Left forelimb (tissue), 1 donor: Measurements from ENCODE around the gene DTNB.

Experiments used
- DNase-seq: peaks from one replicate; pipeline ENCODE4 v3.0.0-alpha.2; 2018; ENCODE audit warnings: low spot score

DTNB gene

DNA sequence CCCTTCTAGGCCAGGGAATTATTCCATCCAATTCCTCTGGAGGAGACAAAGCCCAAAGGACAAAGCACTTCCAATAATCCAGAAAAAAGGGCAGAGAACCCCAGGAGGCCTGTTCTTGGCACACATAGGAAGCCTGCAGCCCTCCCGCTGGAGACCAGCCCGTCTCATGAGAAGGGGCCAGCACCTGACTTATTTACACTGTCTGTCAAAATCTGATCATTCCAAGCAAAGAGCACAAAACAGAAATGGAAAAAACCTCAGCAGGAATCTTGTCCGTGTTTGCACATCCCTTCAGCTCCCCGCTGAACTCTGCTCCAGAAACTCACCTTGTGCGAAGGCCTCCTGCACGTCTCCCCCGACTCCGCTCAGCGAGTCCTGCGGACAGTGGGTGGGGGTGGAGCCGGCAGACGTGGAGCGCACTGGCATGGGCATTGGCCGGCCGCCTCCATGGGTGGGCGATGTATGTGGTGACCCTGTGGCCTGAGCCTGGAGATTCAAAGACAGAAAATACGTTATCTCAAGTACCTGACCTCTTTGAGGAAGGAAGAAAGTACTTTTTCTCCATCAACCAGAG is 285.4 kb downstream of the DTNB start:
- peak; percentile 34 for DNase-seq

DNA sequence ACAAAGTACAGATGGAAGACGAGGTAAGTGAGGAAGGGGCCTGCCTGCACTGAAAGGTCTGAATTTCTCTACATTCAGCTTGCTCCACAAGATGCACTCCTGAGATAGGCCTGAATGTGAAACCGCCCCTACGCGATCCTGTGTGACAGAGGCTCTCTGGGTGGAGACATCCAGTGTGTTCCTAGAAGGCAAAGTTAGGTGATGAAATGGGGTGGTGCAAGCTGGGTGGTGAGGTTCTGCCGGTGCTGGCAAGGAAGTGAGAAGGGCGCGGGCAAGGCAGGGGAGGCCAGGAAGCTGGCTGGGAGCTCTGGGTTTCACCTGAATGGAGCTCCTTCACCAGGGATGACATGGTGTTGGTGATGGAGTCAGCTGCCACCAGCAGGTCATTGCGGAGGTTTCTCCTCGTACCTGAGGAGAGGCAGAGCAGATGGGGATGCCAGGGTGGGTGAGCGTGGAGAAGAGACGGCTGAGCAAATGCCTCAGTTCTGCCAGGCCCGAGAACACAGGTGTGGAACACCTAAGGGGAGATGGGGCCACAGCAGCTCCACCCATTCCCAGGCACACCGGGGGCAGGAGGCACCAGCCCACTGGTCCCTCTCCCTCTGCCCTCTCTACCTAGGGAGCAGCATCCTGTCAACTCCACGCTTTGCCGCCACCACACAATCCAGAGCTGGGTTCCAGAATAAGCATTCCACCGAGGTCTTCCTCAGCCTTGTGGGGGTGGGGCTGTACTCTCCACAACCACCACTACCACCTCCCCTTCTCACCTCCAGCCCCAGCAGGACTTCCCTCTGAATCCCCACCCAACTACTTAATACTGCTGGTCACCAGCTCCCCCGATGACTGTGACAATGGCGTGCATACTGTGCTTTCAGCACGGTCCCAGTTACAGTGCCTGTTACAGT is 286.2 kb downstream of the DTNB start:
- peak; percentile 36 for DNase-seq

GRCh38 chr2:25385910-25386309 is 287.5 kb downstream of the DTNB start:
- DNase-seq = no peak

DNA sequence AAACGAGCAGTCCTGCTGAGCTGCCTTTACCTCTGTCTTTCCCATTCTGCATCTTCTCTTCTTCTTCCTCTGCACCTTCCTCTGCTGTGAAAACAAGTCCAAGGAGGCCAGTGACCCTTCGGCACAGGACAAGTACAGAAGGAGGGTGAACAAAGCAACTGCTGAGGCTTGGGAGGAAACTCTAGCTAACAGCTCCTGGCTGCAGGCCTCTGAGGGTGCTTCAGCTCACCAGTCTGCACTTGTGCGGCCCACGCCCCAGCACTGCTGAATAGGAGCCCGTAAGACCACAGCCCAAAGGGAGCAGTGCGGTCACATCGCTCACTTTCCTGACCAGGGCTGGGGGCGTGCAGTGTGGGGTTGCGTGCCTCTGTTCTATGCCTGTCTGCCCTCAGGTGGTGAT is 289.6 kb downstream of the DTNB start:
- DNase-seq = peak; percentile 22

DNA sequence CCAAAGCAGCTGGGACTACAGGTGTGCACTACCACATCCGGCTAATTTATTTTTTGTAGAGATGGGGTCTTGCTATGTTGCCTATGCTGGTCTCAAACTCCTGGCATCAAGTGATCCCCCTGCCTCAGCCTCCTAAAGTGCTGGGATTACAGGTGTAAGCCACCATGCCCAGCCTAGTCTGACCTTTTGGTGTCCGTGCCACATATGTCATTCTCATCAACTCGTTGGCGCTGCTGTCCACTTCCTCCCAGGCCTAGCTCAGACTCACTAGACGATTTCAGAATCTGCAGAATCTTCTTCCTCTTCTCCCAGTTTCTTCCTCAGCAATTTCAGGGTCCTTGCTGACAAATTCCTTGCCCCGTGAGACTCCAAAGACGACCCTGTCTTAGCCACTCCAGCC is 291.9 kb downstream of the DTNB start:
- peak; percentile 30 for DNase-seq

DNA sequence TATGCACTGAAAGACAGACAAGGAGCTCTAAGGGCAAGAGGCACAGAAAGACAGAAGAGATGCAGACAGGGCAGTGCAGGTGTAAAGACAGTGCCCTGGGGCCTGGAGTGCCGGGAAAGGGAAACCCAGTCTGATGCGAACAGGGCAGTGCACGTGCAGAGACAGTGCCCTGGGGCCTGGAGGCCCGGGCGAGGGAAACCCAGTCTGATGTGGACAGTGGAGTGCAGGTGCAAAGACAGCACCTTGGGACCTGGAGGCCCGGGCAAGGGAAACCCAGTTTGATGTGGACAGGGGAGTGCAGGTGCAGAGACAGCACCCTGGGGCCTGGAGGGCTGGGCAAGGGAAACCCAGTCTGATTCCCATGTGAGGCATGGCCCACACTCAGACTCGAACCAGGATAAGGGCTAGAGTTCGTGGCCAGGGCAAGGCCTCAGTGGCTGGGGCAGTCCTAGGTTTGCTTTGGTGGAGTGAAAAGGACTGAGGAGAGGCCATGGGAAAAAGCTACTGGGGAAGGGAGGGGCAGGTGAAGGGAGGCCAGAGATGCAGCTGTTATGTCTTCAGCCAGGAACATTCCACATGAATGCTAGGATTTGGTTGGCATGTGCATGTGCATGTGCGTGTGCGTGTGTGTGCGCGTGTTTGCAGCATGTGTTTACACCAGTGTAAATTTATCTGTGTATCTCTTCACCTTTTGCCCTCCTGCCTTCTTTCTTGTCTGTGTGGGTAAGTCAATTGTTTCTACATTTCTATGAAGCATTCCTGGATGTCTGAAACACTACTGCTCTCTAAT is 292.6 kb downstream of the DTNB start:
- peak; percentile 61 for DNase-seq

GRCh38 chr2:25380023-25380422 is 293.4 kb downstream of the DTNB start:
- no peak for DNase-seq

DNA sequence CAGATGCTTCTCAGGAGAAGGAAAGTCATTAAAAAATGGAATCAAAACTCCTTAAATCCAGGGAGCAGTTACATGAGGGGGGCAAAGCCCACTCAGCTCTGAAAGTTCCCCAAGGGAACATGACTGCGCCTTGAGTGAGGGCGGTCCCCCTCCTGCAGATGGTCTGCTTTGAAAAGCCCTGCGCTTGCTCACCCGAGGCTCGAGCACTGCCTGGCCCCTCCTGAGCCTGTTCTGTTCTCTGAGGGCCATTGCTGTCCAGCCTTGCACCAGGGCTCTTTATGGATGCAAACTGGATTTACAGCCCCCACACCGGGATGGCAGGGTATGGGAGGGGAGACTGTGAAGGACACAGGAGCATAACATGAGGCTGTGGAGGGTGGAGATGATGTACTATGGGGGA is 293.8 kb downstream of the DTNB start:
- no peak for DNase-seq

GRCh38 chr2:25378731-25379490 is 294.5 kb downstream of the DTNB start:
- peak; percentile 57 for DNase-seq

DNA sequence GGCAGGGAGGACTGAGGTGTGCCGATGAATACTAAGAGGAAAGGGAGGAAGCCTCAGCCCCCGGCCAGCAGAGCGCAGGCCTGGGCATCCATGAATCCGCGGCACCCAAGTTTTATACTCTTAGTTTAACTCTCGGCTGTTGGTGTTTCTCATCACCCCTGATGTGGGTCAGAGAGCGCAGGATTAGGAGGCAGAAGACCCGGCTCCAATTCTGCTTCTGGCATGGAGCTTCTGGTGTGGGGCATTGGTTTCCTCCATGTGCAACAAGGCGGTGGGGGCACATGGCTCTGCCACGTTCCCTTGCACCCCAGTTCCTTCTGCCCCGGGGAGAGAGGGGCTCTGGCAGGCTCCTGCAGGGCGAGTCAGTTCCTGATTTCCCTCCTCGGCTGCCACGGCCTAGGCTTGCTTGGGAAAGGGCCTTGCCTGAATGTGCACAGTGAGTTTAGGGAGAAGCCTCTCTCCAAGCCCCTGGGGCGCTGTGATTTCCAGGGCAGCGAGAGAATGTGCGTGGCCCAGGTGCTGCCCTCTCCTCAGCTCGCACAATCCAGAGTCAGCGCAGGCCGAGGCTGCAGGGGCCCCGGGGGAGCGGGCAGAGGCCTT is 295.5 kb downstream of the DTNB start:
- DNase-seq = peak; percentile 51

DNA sequence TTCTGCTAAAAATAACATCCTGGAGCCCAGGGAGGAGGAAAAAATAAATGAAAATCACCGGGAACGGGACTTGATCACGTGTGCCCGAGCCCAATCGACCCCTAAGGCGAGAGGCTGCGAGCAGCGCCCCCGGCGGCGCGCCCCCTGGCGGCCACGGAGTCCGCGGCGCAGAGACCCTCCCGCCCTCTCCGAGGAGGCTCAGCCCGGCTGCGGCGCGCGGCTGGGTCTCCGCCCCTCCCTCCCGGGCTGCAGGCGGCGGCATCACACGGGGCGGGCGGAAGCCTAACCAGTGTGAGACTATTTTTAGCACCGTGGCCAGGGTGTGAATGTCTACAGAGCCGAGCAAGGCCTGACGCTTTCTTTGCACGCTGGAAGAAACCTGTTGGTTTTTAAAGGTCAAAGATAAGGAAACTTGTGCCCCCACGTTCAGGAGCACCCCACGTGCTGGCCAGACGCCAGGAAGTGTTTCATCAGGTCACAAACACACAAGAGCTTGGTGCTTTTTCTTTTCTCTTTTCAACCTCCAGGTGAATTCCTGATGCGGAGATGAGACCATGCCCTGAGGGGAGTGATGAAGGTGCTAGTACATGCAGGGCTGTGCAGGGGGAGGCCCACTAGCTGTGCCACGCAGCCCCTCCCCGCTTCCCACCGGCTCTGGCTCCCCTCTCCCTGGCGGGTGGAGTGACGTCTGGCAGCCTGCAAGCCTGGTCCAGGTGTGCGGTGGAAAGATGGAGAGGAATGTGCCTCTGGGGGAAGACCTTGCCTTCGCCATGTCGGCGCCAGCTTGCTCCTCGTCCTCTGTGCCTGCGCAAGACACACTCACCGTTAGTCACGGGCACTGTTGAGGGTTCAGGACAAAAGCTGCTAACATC is 296.4 kb downstream of the DTNB start:
- DNase-seq = peak; percentile 90

DNA sequence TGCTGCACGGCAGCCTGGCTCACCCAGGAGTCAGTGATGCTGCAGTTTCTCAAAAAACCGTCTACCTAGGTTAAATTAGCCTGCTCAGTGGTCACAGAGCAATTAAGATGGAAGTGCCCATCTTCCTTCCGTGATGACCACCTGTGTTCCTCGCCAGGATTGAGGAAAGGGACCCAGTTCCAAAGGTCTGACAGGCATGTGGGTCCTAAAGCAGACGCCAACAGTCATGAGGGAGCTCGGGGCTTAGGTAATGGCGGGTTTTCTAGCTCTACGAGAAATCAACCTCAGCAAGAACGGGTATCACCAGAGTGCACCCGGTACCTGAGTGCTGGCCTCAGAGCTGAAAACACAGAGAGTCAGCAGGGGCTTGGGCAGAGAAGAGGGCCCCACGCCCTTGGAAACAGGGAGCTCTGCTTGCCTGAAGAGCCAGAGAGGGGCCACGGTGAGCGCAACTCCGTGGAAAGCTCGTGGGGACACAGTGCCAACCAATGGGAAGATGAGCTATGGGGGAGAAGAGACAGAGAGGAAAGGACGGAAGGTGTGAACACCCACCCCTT is 297.3 kb downstream of the DTNB start:
- DNase-seq = no peak

GRCh38 chr2:25375371-25375988 is 297.9 kb downstream of the DTNB start:
- no peak for DNase-seq

- no peak for DNase-seq
Observed at GRCh38 chr2:25374827-25375226, 298.6 kb downstream of the DTNB start.

DNA sequence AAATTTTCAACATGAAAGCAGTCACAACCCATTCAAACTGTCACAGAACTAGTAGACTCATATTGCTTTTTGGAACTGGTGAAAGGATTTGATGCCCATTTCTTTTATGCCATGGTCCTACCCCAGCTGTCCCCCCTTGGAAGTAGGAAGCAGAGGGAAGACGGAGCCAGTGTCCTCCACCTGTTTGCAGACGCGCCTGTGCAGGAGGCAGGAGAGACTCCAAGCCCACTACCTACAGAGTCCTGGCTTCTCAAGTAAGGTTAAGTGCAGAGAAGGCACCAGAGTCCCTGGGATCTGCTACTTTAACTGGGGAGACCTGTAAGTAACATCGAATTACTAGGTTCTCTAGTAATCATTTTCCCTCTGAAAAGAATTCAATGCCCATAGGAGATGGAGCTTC is 299.0 kb downstream of the DTNB start:
- no peak for DNase-seq

DNA sequence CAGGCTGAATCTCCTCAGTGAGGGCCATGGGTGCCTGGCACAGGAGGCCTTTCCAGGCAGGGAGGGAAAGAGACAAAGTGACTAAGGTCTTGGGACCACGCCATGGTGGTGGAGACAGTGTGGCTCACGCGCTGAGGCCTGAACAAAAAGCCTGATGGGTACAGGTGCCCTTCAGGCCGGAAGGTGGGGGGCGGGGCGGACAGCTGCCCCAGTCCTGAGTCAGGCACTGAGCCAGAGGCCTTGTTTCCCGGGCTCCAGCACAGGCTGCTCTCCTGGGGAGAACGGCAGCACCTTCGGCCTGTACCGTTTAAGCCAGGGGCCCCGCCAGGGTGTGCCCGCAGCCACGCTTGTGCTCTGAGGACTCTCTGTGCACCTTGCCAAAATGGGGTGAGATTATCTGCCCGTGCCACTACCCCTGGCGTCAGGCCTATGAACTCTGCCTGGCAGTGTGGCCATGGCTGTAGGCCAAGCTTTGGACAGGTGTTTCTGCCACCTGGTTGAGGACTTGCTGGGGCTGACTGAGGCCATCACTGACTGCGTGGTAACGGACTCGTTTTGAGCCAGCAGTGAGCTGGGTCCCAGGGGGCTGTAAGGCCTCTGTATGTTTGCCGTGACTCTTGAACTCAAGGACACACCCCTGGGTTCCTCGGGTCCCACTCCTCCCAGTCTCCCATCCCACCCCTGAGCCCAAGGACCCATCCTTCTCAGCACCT is 300.0 kb downstream of the DTNB start:
- DNase-seq = no peak

DNA sequence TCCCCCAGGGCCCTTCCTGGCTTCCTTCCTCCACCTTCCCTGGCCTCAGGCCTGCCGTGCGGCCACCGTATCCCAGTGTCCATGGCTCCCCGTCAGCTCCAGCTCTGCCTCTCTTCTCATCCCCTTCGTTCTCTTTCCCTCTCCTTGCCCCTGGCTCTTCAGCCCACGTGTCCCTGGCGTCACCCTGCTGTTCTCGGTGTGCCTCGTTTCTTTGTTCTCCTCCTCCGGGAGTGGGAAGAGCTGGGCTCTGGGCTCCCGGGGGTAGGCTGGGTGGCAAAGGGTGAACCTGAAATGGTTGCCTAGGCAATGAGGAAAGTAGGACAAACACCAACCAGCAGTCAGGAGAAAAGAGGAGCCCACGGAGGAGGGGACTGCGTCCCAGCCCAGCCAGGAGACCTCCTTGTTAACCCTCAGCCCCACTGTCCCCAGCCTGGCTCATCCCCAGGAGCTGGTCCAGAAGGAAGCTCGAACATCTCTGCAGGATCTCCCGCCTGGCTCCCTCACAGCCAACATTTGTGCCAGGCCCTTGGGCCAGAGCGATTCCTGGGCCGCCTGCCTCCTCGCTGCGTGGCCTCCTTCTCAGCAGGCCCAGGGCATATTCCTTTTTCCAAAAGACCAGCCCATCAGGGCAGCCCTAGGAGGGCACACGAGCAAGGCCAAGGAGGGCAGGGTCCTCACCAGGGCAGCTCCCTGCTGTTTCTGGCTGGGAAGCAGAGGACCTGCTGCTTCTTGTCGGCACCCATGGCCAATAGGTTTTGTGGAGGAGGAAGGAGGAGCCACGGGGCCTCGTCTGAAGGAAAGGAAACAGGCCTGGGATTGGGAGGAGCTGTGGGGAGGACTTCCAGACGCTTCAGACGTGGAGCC is 300.7 kb downstream of the DTNB start:
- no peak for DNase-seq
